Measurements from ENCODE around the gene SCARF1.

Gene SCARF1

GRCh38 chr17:1627982-1628855, 17.3 kb downstream of the SCARF1 start, which contains the start of gene SLC43A2:
Gene SLC43A2, minus strand, starts transcription at chr17:1628834. Its CDS starts 960 bp downstream, at chr17:1627874.
- DNase-seq (ENCODE audit: low read depth, low spot score): peak; percentile 69

- DNase-seq (ENCODE audit: low read depth, low spot score): no peak
These were observed 18.1 kb downstream of the SCARF1 start for GRCh38 chr17:1627182-1627981.

- no peak for DNase-seq (ENCODE audit: low read depth, low spot score)
These were observed 19.2 kb downstream of the SCARF1 start for GRCh38 chr17:1626333-1626732.

GRCh38 chr17:1625581-1625980, 20.0 kb downstream of the SCARF1 start:
- no peak for DNase-seq (ENCODE audit: low read depth, low spot score)

GRCh38 chr17:1625053-1625452, 20.5 kb downstream of the SCARF1 start:
- no peak for DNase-seq (ENCODE audit: low read depth, low spot score)

- no peak for DNase-seq (ENCODE audit: low read depth, low spot score)
These were observed 20.9 kb downstream of the SCARF1 start for GRCh38 chr17:1624650-1625049.

GRCh38 chr17:1623057-1623630, 22.4 kb downstream of the SCARF1 start:
- no peak for DNase-seq (ENCODE audit: low read depth, low spot score)

GRCh38 chr17:1621273-1621954, 24.1 kb downstream of the SCARF1 start:
- DNase-seq (ENCODE audit: low read depth, low spot score): no peak

- no peak for DNase-seq (ENCODE audit: low read depth, low spot score)
These were observed 25.0 kb downstream of the SCARF1 start for GRCh38 chr17:1620486-1620885.

- no peak for DNase-seq (ENCODE audit: low read depth, low spot score)
These were observed 27.8 kb downstream of the SCARF1 start for GRCh38 chr17:1617620-1618174.

- DNase-seq (ENCODE audit: low read depth, low spot score): no peak
These were observed 29.4 kb downstream of the SCARF1 start for GRCh38 chr17:1616101-1616500.

GRCh38 chr17:1612400-1612799, 33.1 kb downstream of the SCARF1 start:
- DNase-seq (ENCODE audit: low read depth, low spot score): no peak

- no peak for DNase-seq (ENCODE audit: low read depth, low spot score)
These were observed 33.8 kb downstream of the SCARF1 start for GRCh38 chr17:1611715-1612114.

- DNase-seq (ENCODE audit: low read depth, low spot score): no peak
These were observed 36.9 kb downstream of the SCARF1 start for GRCh38 chr17:1608676-1609075.

GRCh38 chr17:1607971-1608320, 37.6 kb downstream of the SCARF1 start:
- no peak for DNase-seq (ENCODE audit: low read depth, low spot score)

GRCh38 chr17:1606352-1606985, 39.1 kb downstream of the SCARF1 start:
- no peak for DNase-seq (ENCODE audit: low read depth, low spot score)

GRCh38 chr17:1605681-1606351, 39.7 kb downstream of the SCARF1 start:
- DNase-seq (ENCODE audit: low read depth, low spot score): no peak

GRCh38 chr17:1604831-1605528, 40.6 kb downstream of the SCARF1 start:
- no peak for DNase-seq (ENCODE audit: low read depth, low spot score)

GRCh38 chr17:1601571-1601970, 44.0 kb downstream of the SCARF1 start:
- no peak for DNase-seq (ENCODE audit: low read depth, low spot score)
